Right kidney (tissue), 1 donor: ENCODE data around the gene PGAP2.
"Not testable (repeated sequence)": the region's sequence is repeated elsewhere in the genome, so short reads cannot be mapped to it uniquely, and the experiment has no call there.

Source experiments
- DNase-seq: peaks from one replicate; pipeline ENCODE4 v3.0.0-alpha.2; 2016

Gene PGAP2

DNA sequence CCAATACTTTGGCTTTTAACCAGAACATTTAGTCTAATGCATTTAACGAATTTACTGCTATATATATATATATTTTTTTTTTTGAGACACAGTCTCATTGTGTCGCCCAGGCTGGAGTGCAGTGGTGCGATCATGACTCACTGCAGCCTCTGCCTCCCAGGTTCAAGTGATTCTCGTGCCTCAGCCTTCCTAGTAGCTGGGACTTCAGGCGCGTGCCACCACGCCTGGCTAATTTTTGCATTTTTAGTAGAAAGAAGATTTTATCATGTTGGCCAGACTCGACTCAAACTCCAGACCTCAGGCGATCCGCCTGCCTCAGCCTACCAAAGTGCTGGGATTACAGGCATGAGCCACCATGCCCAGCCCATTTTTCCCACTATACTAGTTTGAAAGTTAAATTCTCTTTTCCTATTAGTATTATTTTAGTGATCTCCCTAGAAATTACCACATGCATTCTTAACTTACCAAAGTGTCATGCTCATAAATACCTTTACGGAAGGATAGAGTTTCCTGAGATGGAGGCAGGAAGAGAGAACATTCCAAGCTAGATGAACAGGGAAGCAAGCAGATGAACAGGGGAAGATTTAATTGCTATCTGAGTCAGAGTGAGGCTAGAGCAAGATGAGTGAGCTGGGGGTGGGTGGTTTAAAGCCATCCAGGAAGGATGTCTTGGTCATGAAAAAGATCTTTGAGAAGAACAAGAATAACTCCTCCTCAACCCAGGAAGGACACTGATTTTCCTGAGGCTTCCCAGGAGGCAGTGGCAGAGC is 4.4 kb upstream of the PGAP2 start:
- no peak for DNase-seq

DNA sequence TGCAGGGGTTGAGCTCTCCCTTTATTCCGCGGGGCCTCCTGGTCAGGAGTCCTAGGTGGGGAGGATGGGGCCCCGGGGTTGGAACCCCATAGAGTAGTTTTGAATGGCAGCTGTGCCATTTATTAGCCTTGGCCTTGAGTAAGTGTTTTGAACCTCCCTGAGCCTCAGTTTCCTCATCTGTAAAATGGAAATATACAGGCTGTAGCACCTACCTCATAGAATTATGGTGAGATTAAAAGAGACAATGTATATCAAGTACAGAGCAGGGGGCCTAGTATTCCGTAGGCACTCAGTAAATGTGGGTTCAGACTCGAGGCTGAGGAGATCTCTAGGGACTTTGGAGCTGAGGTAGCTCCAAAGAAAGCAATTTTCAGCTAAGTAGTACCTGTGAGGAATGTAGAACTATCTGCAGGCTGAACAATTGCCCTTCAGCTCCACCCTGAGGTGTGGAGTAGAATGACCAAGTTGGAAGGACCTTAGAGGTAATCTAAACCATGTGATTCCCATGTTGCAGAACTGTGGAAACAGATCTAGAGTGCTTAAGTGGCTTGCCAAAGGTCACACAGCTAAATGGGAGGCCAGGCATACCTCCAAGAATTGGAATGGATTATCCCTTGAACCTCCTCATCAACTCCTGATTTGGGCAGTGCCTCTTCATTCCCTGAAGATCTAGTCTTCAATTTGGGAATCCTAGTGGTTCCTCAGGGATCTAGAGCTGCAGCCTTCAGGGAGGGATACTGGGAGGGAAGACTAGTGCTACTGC is 682 bp downstream of the PGAP2 start:
- no peak for DNase-seq

DNA sequence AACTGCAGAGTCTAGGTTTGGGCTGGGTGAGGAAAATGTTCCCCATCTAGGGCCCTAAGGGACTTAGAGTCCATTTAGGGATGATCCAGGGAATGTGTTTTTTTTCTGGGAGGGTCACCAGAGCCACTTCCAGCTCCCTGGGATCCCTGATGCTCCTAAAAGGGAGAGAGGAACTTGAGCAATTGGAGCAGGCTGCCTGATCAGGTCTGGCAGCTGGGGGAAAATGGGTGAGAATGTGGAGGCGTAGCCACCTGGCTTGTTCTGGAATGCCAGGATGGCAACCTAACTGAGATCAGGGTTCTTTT is 1.2 kb downstream of the PGAP2 start:
- DNase-seq: no peak

DNA sequence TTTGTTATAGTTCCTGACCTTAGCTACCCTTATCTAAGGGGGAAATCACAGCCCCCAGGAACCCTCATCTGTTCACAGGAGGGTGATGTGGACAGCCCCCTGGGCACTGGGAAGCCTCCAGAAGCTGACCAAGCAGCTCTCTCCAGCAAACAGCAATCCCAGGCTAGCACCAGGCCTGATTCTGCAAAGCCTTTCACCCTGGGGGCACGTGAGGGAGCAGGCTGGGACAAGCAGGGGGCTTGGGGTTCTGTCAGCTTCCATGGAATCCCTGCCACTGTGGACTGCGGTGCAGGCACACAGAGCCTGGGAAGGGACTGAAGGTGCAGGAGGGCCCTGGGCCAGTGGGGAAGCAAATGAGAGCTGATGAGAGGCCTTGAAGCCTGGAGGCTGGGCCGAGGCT is 2.1 kb downstream of the PGAP2 start:
- no peak for DNase-seq

DNA sequence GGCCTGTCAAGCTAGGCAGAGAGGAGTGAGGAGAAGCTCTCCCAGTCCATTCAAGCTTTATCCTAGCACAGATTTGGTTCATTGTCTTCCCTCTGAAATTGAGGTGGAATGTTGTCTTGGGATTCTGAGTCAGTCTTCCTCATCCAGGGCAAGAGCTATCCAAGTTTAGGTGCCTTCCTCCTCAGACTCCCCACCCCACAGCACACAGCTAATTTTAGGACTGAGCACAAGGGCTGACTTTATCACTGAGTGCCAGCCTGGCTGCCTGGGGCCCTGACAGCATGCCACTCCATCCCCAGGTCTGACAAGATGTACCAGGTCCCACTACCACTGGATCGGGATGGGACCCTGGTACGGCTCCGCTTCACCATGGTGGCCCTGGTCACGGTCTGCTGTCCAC is 2.6 kb downstream of the PGAP2 start:
- DNase-seq: no peak

DNA sequence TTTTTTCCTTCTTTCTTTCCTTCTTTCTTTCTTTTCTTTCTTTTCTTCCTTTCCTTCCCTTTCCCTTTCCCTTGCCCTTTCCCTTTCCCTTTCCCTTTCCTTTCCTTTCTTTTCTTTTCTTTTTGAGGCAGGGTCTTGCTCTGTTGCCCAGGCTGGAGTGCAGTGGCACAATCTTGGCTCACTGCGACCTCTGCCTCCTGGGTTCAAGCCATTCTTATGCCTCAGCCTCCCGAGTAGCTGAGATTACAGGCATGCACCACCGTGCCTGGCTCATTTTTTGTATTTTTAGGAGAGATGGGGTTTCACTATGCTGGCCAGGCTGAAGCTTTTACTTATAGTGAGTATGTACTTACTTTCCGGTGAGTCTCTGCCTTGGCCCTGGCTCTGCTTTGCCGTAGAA is 6.5 kb downstream of the PGAP2 start:
- DNase-seq: not testable (repeated sequence)

DNA sequence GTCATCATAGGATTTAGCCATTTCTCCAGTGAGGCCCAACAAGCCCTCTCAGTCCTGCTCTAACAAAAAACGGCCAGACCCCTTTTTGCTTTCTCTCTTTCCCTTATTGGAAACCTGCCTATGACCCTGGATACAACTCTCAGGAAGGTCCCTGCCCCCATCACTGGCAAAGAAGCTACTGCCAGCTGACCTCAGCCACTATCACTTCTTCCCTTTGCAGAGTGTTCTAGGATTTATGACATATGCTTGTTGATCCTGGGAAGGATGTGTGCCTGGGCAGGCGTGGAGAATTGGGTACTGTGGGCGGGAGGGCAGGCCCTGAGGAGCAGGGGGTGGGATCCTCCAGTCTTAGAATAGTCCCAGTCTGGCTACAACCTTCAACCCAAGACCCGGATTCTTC is 7.5 kb downstream of the PGAP2 start:
- DNase-seq: no peak

DNA sequence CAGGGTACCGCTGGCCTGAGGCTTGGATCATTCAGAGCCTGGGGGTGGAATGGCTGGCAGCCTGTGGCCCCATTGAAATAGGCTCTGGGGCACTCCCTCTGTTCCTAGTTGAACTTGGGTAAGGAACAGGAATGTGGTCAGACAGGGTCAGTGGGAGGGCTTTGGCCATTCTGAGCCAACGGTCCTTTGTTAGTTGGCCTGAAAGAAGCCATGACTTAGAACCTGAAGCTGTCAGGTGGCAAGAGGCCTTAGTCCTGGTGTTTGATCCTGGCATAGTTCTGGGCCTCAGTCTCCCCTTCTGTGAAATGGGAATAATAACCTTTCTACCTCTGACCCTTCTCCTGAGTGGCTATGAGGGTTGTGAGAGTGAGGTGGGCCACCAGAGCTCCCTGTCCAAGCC is 8.3 kb downstream of the PGAP2 start:
- DNase-seq: no peak

DNA sequence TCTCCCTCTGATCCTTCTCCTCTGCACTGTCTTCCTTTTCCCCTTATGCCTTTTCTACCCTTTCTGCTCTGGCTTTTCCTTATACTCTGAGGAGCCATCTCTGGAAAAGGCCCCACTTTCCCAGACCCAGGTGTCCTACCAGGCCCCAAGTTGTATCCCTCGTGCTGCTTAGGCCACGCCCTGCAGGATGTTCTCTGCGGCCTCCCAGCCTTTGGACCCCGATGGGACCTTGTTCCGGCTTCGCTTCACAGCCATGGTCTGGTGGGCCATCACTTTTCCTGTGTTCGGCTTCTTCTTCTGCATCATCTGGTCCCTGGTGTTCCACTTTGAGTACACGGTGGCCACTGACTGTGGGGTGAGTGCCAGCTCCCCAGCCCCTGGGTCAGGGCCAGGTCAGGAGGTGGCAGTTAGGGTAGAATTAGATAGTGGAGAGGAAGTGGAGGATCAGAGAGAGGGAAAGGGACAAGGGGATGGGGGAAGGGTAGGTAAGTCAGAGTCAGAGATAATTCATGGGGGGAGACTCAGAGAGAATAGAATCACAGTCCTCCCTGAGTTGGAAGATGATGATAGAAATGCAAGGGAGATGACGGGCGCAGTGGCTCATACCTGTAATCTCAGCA is 8.9 kb downstream of the PGAP2 start:
- no peak for DNase-seq

DNA sequence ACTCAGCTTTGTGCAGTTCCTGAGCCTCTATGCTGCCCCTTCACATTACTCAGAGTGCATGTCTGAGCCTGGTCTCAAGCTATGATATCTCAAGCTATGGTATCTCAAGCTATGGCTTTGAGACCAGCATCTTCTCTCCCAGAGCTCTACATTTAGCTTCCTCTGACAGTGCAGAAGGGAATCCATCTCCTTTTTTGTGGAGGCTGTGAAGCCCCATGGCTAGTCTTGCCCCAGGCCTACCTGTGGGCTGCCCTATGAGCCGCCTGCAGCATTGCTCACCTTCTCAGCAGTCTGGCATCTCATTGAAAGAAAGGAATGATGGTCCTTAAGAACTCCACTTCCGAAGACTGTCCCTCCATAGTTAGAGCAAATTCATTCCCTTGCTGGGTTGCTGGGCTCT is 12.6 kb downstream of the PGAP2 start:
- no peak for DNase-seq

DNA sequence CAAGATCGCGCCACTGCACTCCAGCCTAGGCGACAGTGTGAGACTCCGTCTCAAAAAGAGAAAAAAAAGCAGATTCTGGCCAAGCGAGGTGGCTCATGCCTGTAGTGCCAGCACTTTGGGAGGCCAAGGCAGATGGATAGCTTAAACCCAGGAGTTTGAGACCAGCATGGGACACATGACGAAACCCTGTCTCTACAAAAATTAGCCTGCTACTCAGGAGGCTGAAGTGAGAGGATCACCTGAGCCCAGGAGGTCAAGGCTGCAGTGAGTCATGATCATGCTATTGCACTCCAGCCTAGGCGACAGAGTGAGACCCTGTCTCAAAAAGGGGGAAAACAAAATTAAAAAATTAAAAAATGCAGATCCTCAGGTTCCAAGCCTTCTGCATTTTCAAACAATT is 14.0 kb downstream of the PGAP2 start:
- DNase-seq: no peak

DNA sequence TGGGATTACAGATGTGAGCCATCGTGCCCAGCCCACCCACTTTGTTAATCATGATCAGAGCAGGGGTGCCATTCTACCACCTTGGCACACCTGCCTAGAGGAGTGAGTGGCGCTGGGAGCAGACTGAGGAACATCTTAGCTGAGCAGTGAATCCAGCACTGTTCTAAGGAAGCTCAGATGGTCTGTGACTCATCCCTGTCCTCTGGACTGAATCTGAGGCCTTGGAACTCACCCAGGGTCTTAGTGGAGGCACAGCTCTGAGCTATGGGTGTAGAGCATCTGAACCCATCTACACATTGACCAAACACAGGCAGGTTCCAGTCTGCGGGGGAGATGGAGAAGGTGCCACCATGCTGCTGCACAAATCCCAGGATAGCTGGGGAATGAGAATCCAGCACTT is 14.9 kb downstream of the PGAP2 start:
- no peak for DNase-seq

DNA sequence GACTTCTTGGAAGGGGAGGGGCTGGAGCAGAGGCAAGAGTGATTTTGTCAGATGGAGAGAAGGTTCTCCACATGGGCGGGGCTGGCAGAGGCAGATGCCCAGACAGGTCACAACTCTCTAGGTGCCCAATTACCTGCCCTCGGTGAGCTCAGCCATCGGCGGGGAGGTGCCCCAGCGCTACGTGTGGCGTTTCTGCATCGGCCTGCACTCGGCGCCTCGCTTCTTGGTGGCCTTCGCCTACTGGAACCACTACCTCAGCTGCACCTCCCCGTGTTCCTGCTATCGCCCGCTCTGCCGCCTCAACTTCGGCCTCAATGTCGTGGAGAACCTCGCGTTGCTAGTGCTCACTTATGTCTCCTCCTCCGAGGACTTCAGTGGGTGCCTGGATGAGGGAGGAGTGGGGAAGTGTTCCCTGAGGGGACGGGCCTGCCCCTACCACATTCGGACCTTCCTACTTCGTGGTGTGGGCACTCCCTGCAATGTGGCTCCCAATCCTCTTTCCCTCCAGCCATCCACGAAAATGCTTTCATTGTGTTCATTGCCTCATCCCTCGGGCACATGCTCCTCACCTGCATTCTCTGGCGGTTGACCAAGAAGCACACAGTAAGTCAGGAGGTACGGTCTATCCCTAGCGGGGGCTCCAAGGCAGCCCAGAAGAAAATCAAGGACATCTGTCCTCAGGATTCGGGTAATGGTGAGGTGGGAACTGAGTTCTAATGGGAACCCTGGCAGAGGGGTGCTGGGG is 15.6 kb downstream of the PGAP2 start:
- no peak for DNase-seq

DNA sequence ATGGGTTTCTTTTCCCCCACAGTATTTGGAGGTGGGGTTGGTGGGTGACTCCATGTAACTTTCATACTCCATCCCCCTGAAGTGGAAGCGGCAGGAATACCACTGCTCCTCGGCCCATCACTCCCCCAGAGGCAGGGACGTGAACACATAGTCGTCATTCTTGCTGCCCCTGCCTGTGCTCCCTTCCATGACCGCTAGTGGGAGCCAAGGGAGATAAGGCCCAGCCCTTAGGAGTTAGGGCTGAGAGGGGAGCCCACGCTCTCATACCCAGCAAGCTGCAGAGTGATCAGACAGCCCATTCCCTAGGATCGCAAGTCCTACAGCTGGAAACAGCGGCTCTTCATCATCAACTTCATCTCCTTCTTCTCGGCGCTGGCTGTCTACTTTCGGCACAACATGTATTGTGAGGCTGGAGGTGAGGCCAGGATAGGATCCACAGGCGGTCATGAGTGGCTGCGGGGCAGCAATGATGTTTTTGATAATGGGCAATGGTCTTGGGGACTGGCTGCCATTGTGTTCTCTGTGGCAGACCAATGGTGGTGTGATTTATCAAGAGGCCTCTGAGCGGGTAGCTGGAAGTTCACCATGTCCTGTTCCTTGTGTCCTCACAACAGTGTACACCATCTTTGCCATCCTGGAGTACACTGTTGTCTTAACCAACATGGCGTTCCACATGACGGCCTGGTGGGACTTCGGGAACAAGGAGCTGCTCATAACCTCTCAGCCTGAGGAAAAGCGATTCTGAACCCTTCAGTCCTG is 16.5 kb downstream of the PGAP2 start:
- no peak for DNase-seq

DNA sequence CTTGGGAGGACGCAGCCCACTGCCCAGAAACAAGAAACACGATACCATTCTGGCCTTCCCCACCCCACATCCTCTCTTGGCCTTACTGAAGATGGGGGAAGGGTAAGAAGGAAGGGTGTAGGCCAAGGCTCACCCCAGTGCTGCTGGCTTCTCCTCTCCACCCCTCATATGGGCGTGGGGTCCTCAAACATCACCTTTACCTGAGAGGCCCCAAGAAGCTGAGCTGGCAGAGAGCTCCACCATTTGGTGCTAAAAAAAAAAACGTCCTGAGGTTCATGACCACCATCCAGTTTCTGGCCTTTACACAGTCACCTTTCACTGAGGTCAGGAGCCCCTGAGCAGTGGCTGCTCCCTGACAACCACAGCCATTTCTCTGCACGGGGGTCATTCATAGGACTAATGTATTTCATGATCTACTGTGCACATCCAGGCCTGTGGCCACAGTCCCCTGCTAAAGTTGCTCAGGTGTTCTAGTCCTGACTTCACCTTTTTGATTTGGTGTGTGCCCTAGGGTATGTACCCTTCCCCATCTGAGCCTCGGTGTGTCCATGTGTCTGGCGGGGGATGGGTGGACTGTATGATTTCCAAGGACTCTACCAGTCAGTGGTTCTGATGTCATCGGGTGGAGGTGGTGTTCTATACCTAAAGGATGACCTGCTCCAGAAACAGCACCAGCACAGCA is 17.3 kb downstream of the PGAP2 start:
- DNase-seq: no peak

DNA sequence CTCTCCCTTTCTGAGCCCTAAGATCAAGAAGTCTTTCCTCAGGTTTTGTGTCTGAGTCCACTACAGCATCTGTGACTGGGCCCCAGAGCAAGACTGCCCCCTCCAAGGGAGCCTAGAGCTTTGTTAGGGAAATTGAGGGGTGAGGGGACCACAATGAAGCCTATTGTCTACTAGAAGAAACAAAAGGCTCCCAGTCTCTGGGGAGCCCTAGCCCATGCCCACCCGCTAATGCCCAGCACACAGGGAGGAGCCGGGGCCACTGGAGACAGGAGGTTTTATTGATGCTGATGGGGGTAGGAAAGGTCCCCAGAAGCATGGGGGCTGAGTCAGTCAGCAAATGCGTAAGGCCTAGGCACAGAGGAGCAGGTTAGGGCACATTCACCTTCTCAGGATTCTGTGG is 18.4 kb downstream of the PGAP2 start:
- DNase-seq: no peak

DNA sequence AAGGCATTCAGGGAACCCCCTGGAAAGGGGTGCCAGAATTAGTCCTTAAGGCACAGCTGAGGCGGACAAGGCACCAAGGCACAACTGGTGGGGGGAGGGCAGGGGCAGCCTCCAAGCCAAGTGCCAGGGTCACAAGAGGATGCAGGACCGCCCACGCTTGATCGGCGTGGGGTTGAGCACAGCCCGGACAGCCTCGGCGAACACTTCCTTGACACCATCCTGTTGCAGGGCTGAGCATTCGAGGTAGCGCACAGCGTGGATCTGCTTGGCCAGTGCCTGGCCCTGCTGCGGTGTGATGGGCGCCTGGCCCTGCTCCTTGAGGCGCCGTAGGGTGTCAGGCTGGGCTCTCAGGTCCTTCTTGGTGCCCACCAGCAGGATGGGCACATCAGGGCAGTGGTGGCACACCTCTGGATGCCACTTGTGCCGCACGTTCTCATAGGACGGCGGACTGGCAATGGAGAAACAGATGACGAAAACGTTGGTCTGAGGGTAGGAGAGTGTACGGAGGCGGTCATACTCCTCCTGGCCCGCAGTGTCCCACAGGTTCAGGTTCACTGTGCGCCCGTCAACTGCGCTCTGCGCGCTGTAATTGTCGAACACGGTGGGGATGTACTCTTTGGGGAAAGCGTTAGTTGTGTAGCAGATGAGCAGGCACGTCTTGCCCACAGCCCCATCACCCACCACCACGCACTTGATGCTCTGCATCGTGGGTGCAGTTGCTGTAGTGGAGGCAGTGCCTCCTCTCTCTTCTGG is 19.2 kb downstream of the PGAP2 start:
- no peak for DNase-seq

DNA sequence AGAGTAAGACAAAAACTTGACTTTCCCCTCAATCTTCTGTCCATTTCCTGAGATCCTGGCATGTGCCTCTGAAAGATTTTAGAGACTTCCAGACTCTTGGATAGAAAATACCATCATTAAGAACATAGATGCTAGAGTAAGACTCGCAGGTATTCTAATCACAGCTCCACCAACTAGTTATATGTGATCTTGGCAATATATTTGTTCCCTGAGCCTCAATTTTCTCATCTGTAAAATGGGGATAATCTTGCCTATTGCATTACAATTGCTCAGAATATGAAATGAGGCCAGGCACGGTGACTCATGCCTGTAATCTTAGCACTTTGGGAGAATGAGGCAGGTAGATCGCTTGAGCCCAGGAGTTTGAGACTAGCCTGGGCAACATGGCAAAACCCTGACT is 21.7 kb downstream of the PGAP2 start:
- no peak for DNase-seq

DNA sequence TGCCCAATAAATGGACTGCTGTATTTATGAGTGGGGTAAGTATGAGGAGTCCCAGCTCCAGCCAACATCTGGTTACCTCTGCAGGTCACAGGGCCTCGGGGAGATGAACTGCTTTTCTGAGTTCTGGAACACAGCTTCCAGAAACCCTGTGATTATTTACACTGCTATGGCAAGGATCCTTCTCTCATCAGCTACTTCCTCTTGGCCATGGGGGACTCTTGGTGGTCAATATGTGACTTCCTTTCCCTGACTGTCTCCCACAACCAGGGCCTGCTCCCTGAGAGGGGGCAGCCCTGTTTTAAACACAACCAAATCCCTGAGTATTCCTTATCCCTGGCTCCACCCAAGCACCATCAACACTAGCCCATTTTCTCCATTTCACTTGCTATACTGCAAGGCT is 22.4 kb downstream of the PGAP2 start:
- no peak for DNase-seq

DNA sequence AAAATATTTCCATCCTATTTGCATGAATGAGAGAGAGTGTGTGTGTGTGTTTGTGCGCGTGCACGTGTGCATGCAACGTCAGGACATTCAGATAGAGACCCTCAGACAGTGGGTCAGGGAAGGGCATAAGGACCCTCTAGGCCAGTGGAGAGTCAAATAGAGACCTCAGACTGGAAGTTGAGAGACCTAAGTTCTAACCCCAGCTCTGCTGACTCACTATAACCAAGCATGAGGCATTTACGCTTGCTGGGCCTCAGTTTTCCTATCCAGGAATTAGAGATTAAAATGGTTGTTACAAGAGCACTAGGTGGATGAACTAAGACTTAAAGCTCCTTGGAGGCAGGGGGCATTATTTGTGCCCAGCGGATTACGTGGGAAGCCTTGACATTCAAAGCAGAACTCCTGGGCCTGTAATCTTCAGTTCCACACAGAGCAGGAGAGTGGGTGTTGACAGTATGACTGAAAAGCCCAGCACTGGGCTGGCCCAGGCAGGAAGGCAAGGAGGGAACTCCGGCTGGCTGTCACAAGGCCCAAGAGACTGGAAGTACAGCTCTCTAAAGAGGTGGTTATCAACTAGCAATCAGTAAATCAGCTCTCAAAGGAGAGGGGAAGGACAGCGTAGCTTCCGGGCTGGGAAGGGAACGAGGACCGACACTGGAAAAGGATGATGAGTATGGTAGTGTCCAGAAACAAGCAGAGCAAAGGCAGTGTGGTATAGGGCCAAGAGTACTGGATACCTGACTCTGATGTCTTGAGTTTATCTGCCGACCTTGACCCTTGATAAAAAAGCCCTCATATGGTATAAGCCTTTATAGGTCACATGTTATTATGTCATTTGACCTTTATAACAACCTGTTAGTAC is 23.2 kb downstream of the PGAP2 start:
- DNase-seq: no peak
